Measurements from ENCODE around the gene FARS2.

FARS2 gene

GRCh38 chr6:5624256-5624655 is 362.9 kb downstream of the FARS2 start:
- no peak overlapping the region for H3K23ac ChIP-seq (ENCODE audit: low read length)
- H4K8ac ChIP-seq (ENCODE audit: low read depth, low read length), result no peak overlapping the region
- H2BK15ac ChIP-seq (replicated peaks; ENCODE audit: low read depth), result no peak overlapping the region
- no peak overlapping the region for H3K9ac ChIP-seq (ENCODE audit: low read length)
- no peaks in the 10 kb centered on the region for H3K36me3 ChIP-seq (ENCODE audit: control insufficient read depth, insufficient read depth, low read length)
- no CpG with 5 or more reads among the region's 6 CpGs for WGBS (ENCODE audit: extremely low coverage, insufficient coverage, low lambda C conversion rate)
- no peak overlapping the region for H3K4me2 ChIP-seq (ENCODE audit: low read length)
- no peak overlapping the region for H3K18ac ChIP-seq (ENCODE audit: low read length)
- H3K79me2 ChIP-seq (ENCODE audit: control insufficient read depth, insufficient read depth, low read length), result no peaks in the 10 kb centered on the region
- no peak overlapping the region for H2BK120ac ChIP-seq (ENCODE audit: low read depth, low read length)
- H3K4ac ChIP-seq (ENCODE audit: low read depth, low read length), result no peak overlapping the region
- H3K27ac ChIP-seq (ENCODE audit: low read depth, low read length), result no peak overlapping the region
- H2AK5ac ChIP-seq (ENCODE audit: low read length), result no peak overlapping the region
- H4K5ac ChIP-seq (ENCODE audit: low read length), result no peak overlapping the region
- no peaks in the 10 kb centered on the region for H3K79me1 ChIP-seq (ENCODE audit: low read length)
- DNase-seq, result no peak
- no peaks in the 10 kb centered on the region for H3K4me1 ChIP-seq (ENCODE audit: control insufficient read depth, low read depth, low read length)
- H3K27me3 ChIP-seq (ENCODE audit: insufficient read depth, low read length, poor library complexity), result no peaks in the 10 kb centered on the region
- no peak overlapping the region for H2BK5ac ChIP-seq (ENCODE audit: low read length)
- no peak overlapping the region for H3K4me3 ChIP-seq (ENCODE audit: low read length)
- no peak overlapping the region for H3K56ac ChIP-seq (ENCODE audit: low read length)

- Histone ChIP-seq H3K27me3 (ENCODE audit: insufficient read depth, low read length, poor library complexity) (no peaks in the 10 kb centered on the region), H4K8ac (ENCODE audit: low read depth, low read length) (no peak overlapping the region), H2BK120ac (ENCODE audit: low read depth, low read length) (no peak overlapping the region), H2BK5ac (ENCODE audit: low read length) (no peak overlapping the region), H3K27ac (ENCODE audit: low read depth, low read length) (no peak overlapping the region), H4K5ac (ENCODE audit: low read length) (no peak overlapping the region), H3K23ac (ENCODE audit: low read length) (no peak overlapping the region), H3K4me3 (ENCODE audit: low read length) (no peak overlapping the region), H2BK15ac (replicated peaks; ENCODE audit: low read depth) (no peak overlapping the region), H3K4ac (ENCODE audit: low read depth, low read length) (no peak overlapping the region), H3K18ac (ENCODE audit: low read length) (no peak overlapping the region), H3K79me1 (ENCODE audit: low read length) (no peaks in the 10 kb centered on the region), H3K79me2 (ENCODE audit: control insufficient read depth, insufficient read depth, low read length) (no peaks in the 10 kb centered on the region), H3K36me3 (ENCODE audit: control insufficient read depth, insufficient read depth, low read length) (no peaks in the 10 kb centered on the region), H3K9ac (ENCODE audit: low read length) (no peak overlapping the region), H3K4me2 (ENCODE audit: low read length) (no peak overlapping the region), H3K4me1 (ENCODE audit: control insufficient read depth, low read depth, low read length) (no peaks in the 10 kb centered on the region), H2AK5ac (ENCODE audit: low read length) (no peak overlapping the region), H3K56ac (ENCODE audit: low read length) (no peak overlapping the region)
- no CpG with 5 or more reads among the region's 7 CpGs for WGBS (ENCODE audit: extremely low coverage, insufficient coverage, low lambda C conversion rate)
- DNase-seq, result no peak
These were observed 365.6 kb downstream of the FARS2 start for GRCh38 chr6:5626727-5627426.

DNA sequence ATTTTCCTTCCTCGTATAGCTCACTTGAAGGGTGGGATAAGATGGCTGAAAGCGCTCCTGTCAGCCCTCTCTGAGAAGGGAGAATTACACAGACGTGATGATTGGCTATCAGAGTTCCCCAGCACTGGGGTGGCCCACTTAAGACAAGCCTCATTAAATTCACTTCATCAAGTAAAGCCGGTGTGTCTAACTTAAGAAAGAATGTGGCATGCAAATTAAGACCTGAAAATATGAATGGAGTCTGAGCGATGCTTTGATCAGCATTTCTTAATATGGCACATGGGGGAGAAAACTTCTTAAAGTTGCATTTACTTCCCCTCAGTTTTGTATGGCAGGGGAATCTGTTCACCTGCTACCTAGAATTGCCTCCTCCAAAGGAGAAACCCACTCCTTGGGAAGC is 369.3 kb downstream of the FARS2 start:
- Histone ChIP-seq H3K79me1 (ENCODE audit: low read length) (no peaks in the 10 kb centered on the region), H4K8ac (ENCODE audit: low read depth, low read length) (no peak overlapping the region), H3K79me2 (ENCODE audit: control insufficient read depth, insufficient read depth, low read length) (no peaks in the 10 kb centered on the region), H2BK120ac (ENCODE audit: low read depth, low read length) (no peak overlapping the region), H3K4me2 (ENCODE audit: low read length) (no peak overlapping the region), H3K27me3 (ENCODE audit: insufficient read depth, low read length, poor library complexity) (no peaks in the 10 kb centered on the region), H3K4ac (ENCODE audit: low read depth, low read length) (no peak overlapping the region), H3K23ac (ENCODE audit: low read length) (no peak overlapping the region), H2BK5ac (ENCODE audit: low read length) (no peak overlapping the region), H3K4me1 (ENCODE audit: control insufficient read depth, low read depth, low read length) (no peaks in the 10 kb centered on the region), H3K56ac (ENCODE audit: low read length) (no peak overlapping the region), H3K4me3 (ENCODE audit: low read length) (no peak overlapping the region), H3K36me3 (ENCODE audit: control insufficient read depth, insufficient read depth, low read length) (no peaks in the 10 kb centered on the region), H2AK5ac (ENCODE audit: low read length) (no peak overlapping the region), H2BK15ac (replicated peaks; ENCODE audit: low read depth) (no peak overlapping the region), H3K18ac (ENCODE audit: low read length) (no peak overlapping the region), H3K27ac (ENCODE audit: low read depth, low read length) (no peak overlapping the region), H3K9ac (ENCODE audit: low read length) (no peak overlapping the region), H4K5ac (ENCODE audit: low read length) (no peak overlapping the region)
- no CpG with 5 or more reads among the region's 5 CpGs for WGBS (ENCODE audit: extremely low coverage, insufficient coverage, low lambda C conversion rate)
- DNase-seq, result no peak

- Histone ChIP-seq H3K18ac (ENCODE audit: low read length) (no peak overlapping the region), H3K9ac (ENCODE audit: low read length) (no peak overlapping the region), H3K79me1 (ENCODE audit: low read length) (no peaks in the 10 kb centered on the region), H3K4ac (ENCODE audit: low read depth, low read length) (no peak overlapping the region), H2BK5ac (ENCODE audit: low read length) (no peak overlapping the region), H3K36me3 (ENCODE audit: control insufficient read depth, insufficient read depth, low read length) (no peaks in the 10 kb centered on the region), H3K27me3 (ENCODE audit: insufficient read depth, low read length, poor library complexity) (no peaks in the 10 kb centered on the region), H2AK5ac (ENCODE audit: low read length) (no peak overlapping the region), H2BK15ac (replicated peaks; ENCODE audit: low read depth) (no peak overlapping the region), H4K8ac (ENCODE audit: low read depth, low read length) (no peak overlapping the region), H3K4me1 (ENCODE audit: control insufficient read depth, low read depth, low read length) (peaks cover 2% of the 10 kb centered on the region), H3K4me2 (ENCODE audit: low read length) (no peak overlapping the region), H3K23ac (ENCODE audit: low read length) (no peak overlapping the region), H2BK120ac (ENCODE audit: low read depth, low read length) (no peak overlapping the region), H3K27ac (ENCODE audit: low read depth, low read length) (no peak overlapping the region), H3K79me2 (ENCODE audit: control insufficient read depth, insufficient read depth, low read length) (no peaks in the 10 kb centered on the region), H3K56ac (ENCODE audit: low read length) (no peak overlapping the region), H3K4me3 (ENCODE audit: low read length) (no peak overlapping the region), H4K5ac (ENCODE audit: low read length) (no peak overlapping the region)
- no peak for DNase-seq
- WGBS (ENCODE audit: extremely low coverage, insufficient coverage, low lambda C conversion rate), result 80% methylated on average over 2 of the region's 7 CpGs
These were observed 371.1 kb downstream of the FARS2 start for GRCh38 chr6:5632348-5632935.

DNA sequence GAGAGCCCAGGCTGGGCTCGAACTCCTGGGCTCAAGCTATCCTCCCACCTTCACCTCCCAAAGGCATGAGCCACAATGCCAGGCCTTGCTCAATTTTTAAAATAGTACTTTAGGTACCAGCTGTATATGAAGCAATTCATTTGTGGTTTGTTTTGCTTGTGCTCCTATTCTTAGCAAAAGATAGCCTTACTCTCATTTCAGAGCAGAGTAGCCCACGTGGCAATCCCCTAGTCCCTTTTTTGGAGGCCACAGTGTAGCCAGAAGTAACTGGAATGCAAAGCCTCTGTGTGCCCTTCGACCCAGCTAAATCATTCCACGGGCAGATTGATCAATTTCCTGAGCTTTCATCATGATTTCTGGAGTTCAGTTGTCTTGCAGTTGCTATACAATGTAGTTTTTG is 373.2 kb downstream of the FARS2 start:
- H3K27ac ChIP-seq (ENCODE audit: low read depth, low read length), result no peak overlapping the region
- H3K4me1 ChIP-seq (ENCODE audit: control insufficient read depth, low read depth, low read length), result peaks cover 6% of the 10 kb centered on the region
- H3K56ac ChIP-seq (ENCODE audit: low read length), result no peak overlapping the region
- H3K36me3 ChIP-seq (ENCODE audit: control insufficient read depth, insufficient read depth, low read length), result no peaks in the 10 kb centered on the region
- H2AK5ac ChIP-seq (ENCODE audit: low read length), result no peak overlapping the region
- H2BK120ac ChIP-seq (ENCODE audit: low read depth, low read length), result no peak overlapping the region
- H3K4ac ChIP-seq (ENCODE audit: low read depth, low read length), result no peak overlapping the region
- DNase-seq, result no peak
- H3K79me2 ChIP-seq (ENCODE audit: control insufficient read depth, insufficient read depth, low read length), result no peaks in the 10 kb centered on the region
- H4K8ac ChIP-seq (ENCODE audit: low read depth, low read length), result no peak overlapping the region
- H3K4me3 ChIP-seq (ENCODE audit: low read length), result no peak overlapping the region
- H2BK5ac ChIP-seq (ENCODE audit: low read length), result no peak overlapping the region
- H3K23ac ChIP-seq (ENCODE audit: low read length), result no peak overlapping the region
- H3K9ac ChIP-seq (ENCODE audit: low read length), result no peak overlapping the region
- no peaks in the 10 kb centered on the region for H3K79me1 ChIP-seq (ENCODE audit: low read length)
- H3K27me3 ChIP-seq (ENCODE audit: insufficient read depth, low read length, poor library complexity), result no peaks in the 10 kb centered on the region
- no CpG with 5 or more reads among the region's 4 CpGs for WGBS (ENCODE audit: extremely low coverage, insufficient coverage, low lambda C conversion rate)
- no peak overlapping the region for H4K5ac ChIP-seq (ENCODE audit: low read length)
- no peak overlapping the region for H3K18ac ChIP-seq (ENCODE audit: low read length)
- no peak overlapping the region for H3K4me2 ChIP-seq (ENCODE audit: low read length)
- no peak overlapping the region for H2BK15ac ChIP-seq (replicated peaks; ENCODE audit: low read depth)

Data from mesendoderm (in vitro differentiated cells).